AG04449 (cell line): ENCODE measurements around the gene PDRG1.

ENCODE experiments used
- CTCF ChIA-PET: fragments of 350-600 bp; formaldehyde crosslinking; extraction: SDS; loops from one replicate; lab custom pipeline; 2021; ENCODE audit warnings: antibody characterized with exemption; lab: Yijun Ruan, JAX
- POLR2A ChIA-PET: fragments of 400-600, 350-600 bp; formaldehyde crosslinking; extraction: SDS; loops from one replicate; lab custom pipeline; 2020; ENCODE audit warnings: antibody characterized with exemption, inconsistent platforms; lab: Yijun Ruan, JAX
- DNase-seq: peaks from one replicate; pipeline ENCODE4 v3.0.0-alpha.2; 2010; ENCODE audit warnings: low read depth, low spot score
- H3K4me3 ChIP-seq: 2 replicates; pipeline ENCODE4 v1.5.1; 2011; ENCODE audit warnings: low read depth, mild to moderate bottlenecking, control low read depth, low read length
- CTCF ChIP-seq: IDR thresholded peaks from one replicate; pipeline ENCODE4 v1.5.1; 2011; ENCODE audit warnings: mild to moderate bottlenecking, moderate library complexity, low read length, control low read depth, inconsistent platforms; ENCODE audit not compliant: insufficient read depth; ENCODE audit errors: missing control alignments

PDRG1 gene

GRCh38 chr20:31927627-31928159, 24.2 kb downstream of the PDRG1 start:
- no peak overlapping the region for H3K4me3 ChIP-seq
- no peak for DNase-seq
- POLR2A ChIA-PET, result no interaction called here
- CTCF ChIA-PET, result interaction anchor here (1.6 kb wide), 1 partner anchor 24 kb away, joined by 5 read pairs; the partner anchor contains the start of gene PDRG1
- TF ChIP-seq CTCF, result no peak

GRCh38 chr20:31926493-31926892, 25.4 kb downstream of the PDRG1 start:
- POLR2A ChIA-PET, result no interaction called here
- TF ChIP-seq CTCF, result no peak
- DNase-seq, result no peak
- CTCF ChIA-PET, result interaction anchor here (1.6 kb wide), 2 partner anchors 25 to 103 kb away, joined by 5 to 6 read pairs; partner anchors contain the start of gene PDRG1
- H3K4me3 ChIP-seq, result no peak overlapping the region

- DNase-seq, result no peak
- no peak for TF ChIP-seq CTCF
- H3K4me3 ChIP-seq, result no peak overlapping the region
- ChIA-PET POLR2A (no interaction called here), CTCF (interaction anchor here (0.7 to 1.6 kb wide), 2 partner anchors 73 to 102 kb away, joined by 3 to 6 read pairs; no protein-coding TSS in a partner anchor)
Observed at GRCh38 chr20:31925631-31926030, 26.2 kb downstream of the PDRG1 start.

GRCh38 chr20:31924561-31924960, 27.3 kb downstream of the PDRG1 start:
- CTCF ChIA-PET, result no interaction called here
- POLR2A ChIA-PET, result no interaction called here

GRCh38 chr20:31923388-31924331, 28.2 kb downstream of the PDRG1 start:
- CTCF ChIA-PET, result interaction anchor here (2.1 kb wide), 1 partner anchor 28 kb away, joined by 8 read pairs; the partner anchor contains the start of gene PDRG1
- no peak overlapping the region for H3K4me3 ChIP-seq
- POLR2A ChIA-PET, result no interaction called here
- DNase-seq, result no peak
- no peak for TF ChIP-seq CTCF

More at GRCh38 chr20:31924561-31924960, 27.3 kb downstream of the PDRG1 start:
- no peak for TF ChIP-seq CTCF
- no peak overlapping the region for H3K4me3 ChIP-seq
- DNase-seq, result no peak

GRCh38 chr20:31922588-31922987, 29.3 kb downstream of the PDRG1 start:
- ChIA-PET POLR2A (no interaction called here), CTCF (interaction anchor here (2.1 kb wide), 1 partner anchor 29 kb away, joined by 8 read pairs; the partner anchor contains the start of gene PDRG1)
- no peak overlapping the region for H3K4me3 ChIP-seq
- no peak for TF ChIP-seq CTCF
- no peak for DNase-seq
